OCI-M1 (cell line): ENCODE results near the gene CD200.

Experiments
- DNase-seq: peaks from one replicate; lab custom pipeline; 2025; lab: John Stamatoyannopoulos, UW

CD200 gene

GRCh38 chr3:112333002-112333380 lies at the start of gene CD200:
CD200 (plus strand) TSS chr3:112333156; CDS start chr3:112333213, 57 bp downstream.
- DNase-seq = no peak

DNA sequence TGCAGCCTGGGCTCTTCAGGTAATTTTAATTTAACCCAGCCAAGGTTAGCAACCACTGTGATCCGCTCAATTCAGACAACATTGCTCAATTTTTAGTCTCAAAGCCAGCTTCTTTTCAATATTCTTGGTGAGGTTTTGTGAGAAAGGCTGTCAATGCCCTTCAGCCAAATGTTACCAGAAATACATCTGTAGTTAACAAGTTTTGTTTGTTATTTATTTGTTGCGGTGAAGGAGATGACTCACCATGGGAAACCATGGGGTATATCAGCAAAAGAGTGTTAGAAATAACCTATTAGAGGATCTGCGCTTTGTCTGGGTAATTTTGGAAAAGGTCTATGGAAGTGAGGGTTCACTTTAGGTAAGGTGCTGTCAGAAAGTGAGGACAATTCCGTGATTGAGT lies 43.9 kb upstream of the CD200 start:
- DNase-seq = no peak

DNA sequence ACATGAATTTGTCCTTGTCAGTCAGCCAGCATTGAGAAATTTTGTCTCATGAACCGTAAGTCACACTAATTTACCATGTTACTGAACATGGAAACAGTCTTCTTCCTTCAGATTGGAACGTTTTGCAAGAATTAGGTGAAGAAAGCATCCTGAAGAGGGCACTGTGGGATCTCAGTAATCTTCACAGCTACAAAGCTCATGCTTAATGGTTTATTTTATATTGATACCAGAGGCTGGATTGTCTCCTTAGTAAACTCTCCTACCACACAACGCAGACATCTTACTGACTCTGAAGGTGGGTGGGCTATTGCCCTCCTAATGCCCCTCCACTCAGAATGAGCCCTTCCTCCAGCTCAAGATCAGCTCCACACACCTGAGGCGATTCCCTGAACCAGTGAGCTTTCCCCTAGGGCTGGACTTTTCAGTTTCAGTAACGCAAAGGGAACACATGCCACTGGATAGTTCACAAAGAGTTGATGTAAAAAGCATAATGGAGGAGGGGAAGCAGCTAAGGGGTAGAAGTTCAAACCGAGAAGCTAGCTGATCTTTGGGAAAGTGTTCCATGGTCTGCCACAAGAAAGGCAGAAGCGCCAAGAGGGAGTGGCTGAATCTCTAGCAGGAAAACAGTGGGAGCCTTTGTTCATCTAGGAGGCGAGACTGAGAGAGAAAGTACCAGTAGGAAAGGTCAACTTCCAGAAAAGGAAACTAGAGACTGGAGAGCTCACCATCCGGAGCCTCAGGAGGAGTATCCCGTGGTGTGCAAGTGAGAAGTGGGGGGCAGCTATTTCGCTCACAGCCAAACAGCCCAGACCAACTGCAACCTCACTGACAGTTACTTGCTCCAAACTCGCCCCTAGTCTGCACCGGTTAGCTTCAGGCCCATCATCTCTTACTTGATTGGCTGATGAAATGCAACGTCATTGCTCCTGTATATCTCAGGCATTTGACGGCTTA lies 39.3 kb upstream of the CD200 start, which contains the start of gene SLC9C1:
SLC9C1 (minus strand) TSS at position 849 of the 954 bp plus-strand sequence. CDS start 7,425 bp downstream, outside the sequence.
- DNase-seq = peak; percentile 83

- DNase-seq = peak; percentile 7
Observed at GRCh38 chr3:112297714-112298113, 35.2 kb upstream of the CD200 start.

DNA sequence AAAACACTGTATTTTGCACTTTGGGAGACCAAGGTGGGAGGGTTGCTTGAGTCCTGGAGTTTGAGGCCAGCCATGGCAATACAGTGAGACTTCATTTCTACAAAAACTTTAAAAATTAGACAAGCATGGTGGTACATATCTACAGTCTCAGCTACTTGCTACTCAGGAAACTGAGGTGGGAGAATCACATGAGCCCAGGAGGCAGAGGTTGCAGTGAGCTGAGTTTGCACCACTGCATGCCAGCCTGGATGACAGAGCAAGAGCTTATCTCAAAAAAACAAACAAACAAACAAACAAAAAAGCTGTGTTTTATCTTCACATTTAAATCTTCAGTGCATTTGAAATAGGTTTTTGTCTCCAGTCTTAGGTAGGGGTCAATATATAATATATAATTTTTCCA lies 34.2 kb upstream of the CD200 start:
- DNase-seq = no peak

DNA sequence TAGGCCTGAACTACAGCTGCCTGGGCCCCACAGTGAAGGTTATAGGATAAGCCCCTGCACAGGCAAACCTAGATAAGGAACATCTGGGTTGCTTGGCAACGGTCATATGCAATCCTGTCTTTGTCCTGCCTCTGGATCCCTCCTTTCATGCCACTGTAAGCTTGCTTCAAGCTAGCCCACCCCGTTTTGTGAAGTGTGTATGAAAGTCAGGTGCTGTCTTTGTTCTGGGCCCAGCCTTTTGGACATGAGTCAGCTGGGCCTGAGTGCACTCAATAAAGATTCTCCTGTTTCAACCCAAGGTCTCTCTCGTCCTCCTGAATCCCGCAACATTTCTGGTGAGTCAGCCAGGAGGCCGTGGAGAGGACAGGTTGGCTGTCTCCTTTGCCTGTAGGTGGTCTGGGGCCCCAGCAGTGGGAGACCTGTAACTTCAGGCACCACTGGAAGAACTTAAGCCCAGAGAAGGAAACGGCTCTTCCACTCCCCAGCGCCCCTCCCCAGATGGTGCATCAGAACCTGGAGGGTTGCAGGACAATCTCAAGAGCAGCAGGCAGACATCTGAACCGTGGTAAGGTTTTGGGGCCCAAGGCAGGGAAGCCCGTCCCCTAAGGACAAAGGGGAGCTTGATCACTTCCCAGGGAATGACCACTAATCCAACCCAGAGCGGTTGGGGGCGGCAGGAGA lies 30.7 kb upstream of the CD200 start:
- DNase-seq = peak; percentile 87

- no peak for DNase-seq
Observed at GRCh38 chr3:112302881-112303763, 29.8 kb upstream of the CD200 start.

GRCh38 chr3:112303764-112304325 lies 29.1 kb upstream of the CD200 start:
- DNase-seq = no peak

DNA sequence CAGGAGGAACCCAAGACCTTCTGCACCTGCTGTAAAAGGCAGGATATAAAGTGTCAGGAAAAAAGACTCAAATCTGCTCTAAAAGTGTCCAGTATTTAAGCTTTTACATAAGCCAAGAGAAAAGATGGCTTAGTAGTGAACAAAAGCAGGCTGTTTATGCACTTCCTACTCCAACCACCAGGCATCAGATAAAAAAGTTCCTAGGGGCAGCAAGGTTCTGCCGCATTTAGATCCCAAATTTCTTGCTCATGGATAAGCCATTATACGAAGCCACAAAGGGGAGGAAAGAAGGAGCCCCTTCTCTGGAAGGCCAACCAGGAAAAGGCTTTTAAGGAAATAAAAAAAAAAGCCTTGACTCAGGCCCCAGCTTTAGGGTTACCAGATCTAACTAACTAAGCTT lies 28.3 kb upstream of the CD200 start:
- DNase-seq = peak; percentile 14

DNA sequence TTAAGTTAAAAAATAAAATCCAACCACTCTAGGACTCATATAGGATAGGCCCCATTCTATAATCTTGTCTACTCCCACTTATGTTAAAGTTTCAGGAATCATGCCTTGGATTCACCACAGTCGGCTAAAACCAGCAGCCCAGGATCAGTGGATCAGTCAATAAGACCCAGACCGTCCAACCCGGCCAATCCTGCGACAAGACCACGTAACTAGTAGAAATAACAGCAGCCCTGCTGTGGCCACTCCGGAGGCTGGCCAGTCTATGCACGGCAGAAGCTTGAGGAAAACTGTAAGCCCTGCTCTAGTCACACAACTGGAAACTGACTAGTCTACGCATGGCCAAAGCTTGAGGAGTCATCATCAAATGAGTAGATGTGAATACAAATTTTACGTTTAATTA lies 26.1 kb upstream of the CD200 start:
- DNase-seq = no peak

DNA sequence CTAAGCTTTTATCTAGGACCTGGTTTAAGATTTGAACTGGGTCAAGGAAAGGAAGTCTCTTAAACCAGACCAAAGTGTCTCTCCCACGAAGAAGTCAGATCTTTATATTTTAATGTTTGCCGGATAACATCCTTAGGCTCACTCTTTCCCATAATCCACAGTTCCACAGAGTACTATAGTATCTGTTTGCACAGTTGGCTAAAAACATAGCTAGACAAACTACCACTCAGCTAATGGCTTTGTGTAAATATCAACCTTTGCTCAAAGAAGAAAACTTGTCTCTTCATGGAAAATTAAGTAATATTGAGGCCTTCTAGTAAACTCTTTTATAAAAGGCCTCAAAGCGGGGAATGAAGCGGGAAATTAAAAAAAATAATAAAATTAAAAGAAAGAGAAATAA lies 25.4 kb upstream of the CD200 start:
- DNase-seq = no peak

DNA sequence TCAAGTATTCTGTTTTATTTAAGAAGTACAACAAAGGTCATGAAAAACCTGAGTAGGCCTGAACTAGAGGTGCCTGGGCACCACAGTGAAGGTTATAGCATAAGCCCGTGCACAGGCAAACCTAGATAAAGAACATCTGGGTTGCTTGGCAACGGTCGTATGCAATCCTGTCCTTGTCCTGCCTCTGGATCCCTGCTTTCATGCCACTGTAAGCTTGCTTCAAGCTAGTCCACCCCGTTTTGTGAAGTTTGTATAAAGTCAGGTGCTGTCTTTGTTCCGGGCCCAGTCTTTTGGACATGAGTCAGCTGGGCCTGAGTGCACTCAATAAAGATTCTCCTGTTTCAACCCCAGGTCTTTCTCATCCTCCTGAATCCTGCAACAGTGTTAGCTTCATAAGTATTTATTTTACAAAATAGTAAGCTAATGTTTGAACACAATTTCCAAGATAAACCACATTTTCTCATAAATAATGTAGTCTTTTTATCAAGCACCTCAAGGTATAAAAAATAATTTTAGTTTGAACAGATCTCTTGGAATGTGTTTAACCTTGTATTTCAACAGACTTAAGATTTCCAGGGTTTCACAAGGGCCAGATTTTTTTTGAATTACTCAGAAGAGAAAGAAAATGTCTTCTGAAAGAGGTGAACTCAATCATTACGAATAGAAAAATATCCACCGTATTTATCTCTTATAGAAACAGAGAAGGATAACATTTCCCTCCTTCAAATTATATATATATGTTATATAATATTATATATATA lies 24.6 kb upstream of the CD200 start:
- no peak for DNase-seq

GRCh38 chr3:112314649-112315048 lies 18.3 kb upstream of the CD200 start:
- no peak for DNase-seq

GRCh38 chr3:112315791-112316190 lies 17.2 kb upstream of the CD200 start:
- no peak for DNase-seq

- no peak for DNase-seq
Observed at GRCh38 chr3:112319516-112320276, 13.3 kb upstream of the CD200 start.

GRCh38 chr3:112320691-112321090 lies 12.3 kb upstream of the CD200 start:
- DNase-seq = no peak

GRCh38 chr3:112321867-112322652 lies 10.9 kb upstream of the CD200 start:
- DNase-seq = peak; percentile 44

DNA sequence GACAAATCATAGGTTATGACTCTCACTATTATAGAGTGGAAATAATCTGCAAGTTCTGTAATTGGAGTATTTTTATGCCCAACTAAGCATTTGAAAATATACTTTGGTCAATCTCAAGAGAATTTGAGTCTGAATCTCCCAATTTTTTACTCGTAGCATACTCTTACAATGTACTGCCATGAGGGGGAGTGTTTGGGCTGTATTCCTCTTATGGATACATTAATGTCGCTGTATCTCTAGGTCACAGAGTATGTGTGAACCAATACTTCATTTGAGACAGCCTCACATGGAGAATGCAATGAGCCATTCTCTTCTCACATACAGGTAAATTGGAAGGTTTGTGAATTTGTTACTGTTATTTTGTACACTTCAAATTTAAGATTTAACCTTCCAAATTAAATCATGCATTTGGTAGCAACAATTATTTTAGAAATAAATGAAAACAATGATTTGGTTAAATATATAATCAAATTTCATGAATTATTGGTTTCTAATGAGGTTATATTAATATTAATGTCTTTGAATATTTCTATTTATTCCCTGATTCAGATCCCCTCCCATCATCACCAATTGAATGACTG lies 5.5 kb upstream of the CD200 start:
- DNase-seq = peak; percentile 73

- no peak for DNase-seq
Observed at GRCh38 chr3:112331851-112332250, 1.1 kb upstream of the CD200 start.
